CD14-positive monocyte (primary cell): ENCODE data around the gene PARP9. TPM values are rescaled to one million over a fixed set of nuclear protein-coding genes. Genes with fewer than 3 reads are reported as not detected.
A peak's percentile ranks its signal among the peaks of the same experiment; 100 is the strongest.

ENCODE experiments used
- DNase-seq, 3 donors: peaks; one replicate each; pipeline ENCODE4 v3.0.0-alpha.2; 2011 to 2022
- H2AFZ ChIP-seq: 2 replicates; pipeline ENCODE4 v1.6.0; 2012; ENCODE audit warnings: mild to moderate bottlenecking, low read depth, low read length, inconsistent platforms; ENCODE audit not compliant: insufficient read depth, poor library complexity, severe bottlenecking
- H3K27ac ChIP-seq, 2 donors: 1 replicate in 1 of 2; 2 replicates in 1 of 2; pipeline ENCODE4 v1.5.1; 2012 to 2013; ENCODE audit warnings: low read length in 2 of 2, control low read depth in 1 of 2, inconsistent platforms in 1 of 2, low read depth in 1 of 2, mild to moderate bottlenecking in 1 of 2
- H3K27me3 ChIP-seq, 2 donors: one replicate each; pipeline versions ENCODE4 v1.6.0 to v1.6.1; 2011 to 2013; ENCODE audit warnings: low read length in 2 of 2; ENCODE audit not compliant: control insufficient read depth in 2 of 2, insufficient read depth in 2 of 2
- H3K36me3 ChIP-seq, 2 donors: replicated peaks in 1 of 2; 1 replicate in 1 of 2; 2 replicates in 1 of 2; pipeline versions ENCODE4 v1.5.1 to v1.6.1; 2012 to 2013; ENCODE audit warnings: low read length in 2 of 2, control low read depth in 1 of 2, inconsistent platforms in 1 of 2, mild to moderate bottlenecking in 1 of 2; ENCODE audit not compliant: insufficient read depth in 2 of 2, control insufficient read depth in 1 of 2
- H3K4me1 ChIP-seq, 2 donors: 1 replicate in 1 of 2; 2 replicates in 1 of 2; pipeline versions ENCODE4 v1.5.1 to v1.6.1; 2012 to 2013; ENCODE audit warnings: low read length in 2 of 2, control low read depth in 1 of 2, inconsistent platforms in 1 of 2, mild to moderate bottlenecking in 1 of 2, moderate library complexity in 1 of 2; ENCODE audit not compliant: insufficient read depth in 2 of 2, control insufficient read depth in 1 of 2
- H3K4me2 ChIP-seq: replicated peaks from 2 replicates; pipeline ENCODE3; 2012; ENCODE audit warnings: low read length, moderate library complexity, mild to moderate bottlenecking; ENCODE audit not compliant: poor library complexity, severe bottlenecking; ENCODE audit errors: extremely low read depth
- H3K4me3 ChIP-seq, 3 experiments: fragments of 200-600 bp in 1 of 3; sonication (generic) in 1 of 3; replicated peaks in 1 of 3; 1 replicate in 2 of 3; 2 replicates in 1 of 3; pipeline ENCODE4 v1.5.1; 2011 to 2013; ENCODE audit warnings: low read length in 3 of 3, mild to moderate bottlenecking in 3 of 3, control low read depth in 2 of 3, low read depth in 2 of 3, inconsistent platforms in 1 of 3, moderate library complexity in 1 of 3
- H3K79me2 ChIP-seq: 2 replicates; pipeline ENCODE4 v1.6.0; 2012; ENCODE audit warnings: mild to moderate bottlenecking, control low read depth, inconsistent platforms, low read length, moderate library complexity; ENCODE audit not compliant: insufficient read depth
- H3K9ac ChIP-seq: 2 replicates; pipeline ENCODE4 v1.6.0; 2017; ENCODE audit warnings: low read length, mild to moderate bottlenecking; ENCODE audit not compliant: insufficient read depth, poor library complexity, severe bottlenecking
- H3K9me3 ChIP-seq, 2 donors: replicated peaks in 1 of 2; 1 replicate in 1 of 2; 2 replicates in 1 of 2; pipeline versions ENCODE4 v1.5.1 to v1.6.1; 2012 to 2013; ENCODE audit warnings: low read length in 2 of 2, control low read depth in 1 of 2; ENCODE audit not compliant: control insufficient read depth in 1 of 2, insufficient read depth in 1 of 2
- H4K20me1 ChIP-seq: 2 replicates; pipeline ENCODE4 v1.6.0; 2012; ENCODE audit warnings: mild to moderate bottlenecking, low read length, control low read depth, moderate library complexity; ENCODE audit not compliant: insufficient read depth
- H3K27ac Mint-ChIP-seq, 7 donors: one replicate each; pipeline ENCODE4 v1.8.0; 2020; ENCODE audit warnings: mild to moderate bottlenecking in 7 of 7, mixed read lengths in 7 of 7, moderate library complexity in 6 of 7, inconsistent platforms in 2 of 7
- H3K27me3 Mint-ChIP-seq, 3 donors: one replicate each; pipeline ENCODE4 v1.8.0; 2021 to 2022; ENCODE audit warnings: low read depth in 3 of 3, mild to moderate bottlenecking in 3 of 3, mixed read lengths in 3 of 3, moderate library complexity in 3 of 3, inconsistent platforms in 1 of 3
- H3K36me3 Mint-ChIP-seq, 2 donors: one replicate each; pipeline ENCODE4 v1.8.0; 2020; ENCODE audit warnings: mixed read lengths in 2 of 2, inconsistent platforms in 1 of 2, mild to moderate bottlenecking in 1 of 2
- H3K4me1 Mint-ChIP-seq: one replicate; pipeline ENCODE4 v1.8.0; 2020; ENCODE audit warnings: mild to moderate bottlenecking, mixed read lengths
- H3K4me3 Mint-ChIP-seq, 2 donors: one replicate each; pipeline ENCODE4 v1.8.0; 2020; ENCODE audit warnings: mild to moderate bottlenecking in 2 of 2, mixed read lengths in 2 of 2, moderate library complexity in 1 of 2
- H3K9me3 Mint-ChIP-seq, 7 donors: one replicate each; pipeline ENCODE4 v1.8.0; 2020 to 2022; ENCODE audit warnings: mixed read lengths in 7 of 7, mild to moderate bottlenecking in 6 of 7, moderate library complexity in 6 of 7, inconsistent platforms in 2 of 7
- WGBS: methylation state at CpG from one replicate; pipeline ENCODE4 v1.1.5; 2013; ENCODE audit warnings: missing lambda C conversion rate; ENCODE audit not compliant: insufficient coverage; 5-methylcytosine and 5-hydroxymethylcytosine counted together
- intact Hi-C, 2 donors: fragments of 100-400 bp; cut with micrococcal nuclease; formaldehyde crosslinking; loops; one replicate each; pipeline versions ENCODE4 v1.15.0 to v1.15.1; 2023
- polyA plus RNA-seq, 3 donors: library from polyadenylated mRNA; depleted of rRNA in 1 of 3; unstranded in 2 of 3; stranded (reverse) in 1 of 3; fragments of 300-500 nt in 2 of 3; fragments of >200 nt in 1 of 3; fragmentation: Illumina TruSeq in 2 of 3; gene quantifications; 1 replicate in 2 of 3; 2 replicates in 1 of 3; pipeline ENCODE4 v1.2.3, GENCODE V29; 2012 to 2021
- TF ChIP-seq, protein P1 (sequence below): fragments of 200-600 bp; IDR thresholded peaks from one replicate; pipeline ENCODE4 v1.8.0; 2022; ENCODE audit warnings: antibody characterized with exemption, mild to moderate bottlenecking

Gene PARP9
- polyA plus RNA-seq, 3 donors = 31.4 to 43.3 (median 34.4) TPM

DNA sequence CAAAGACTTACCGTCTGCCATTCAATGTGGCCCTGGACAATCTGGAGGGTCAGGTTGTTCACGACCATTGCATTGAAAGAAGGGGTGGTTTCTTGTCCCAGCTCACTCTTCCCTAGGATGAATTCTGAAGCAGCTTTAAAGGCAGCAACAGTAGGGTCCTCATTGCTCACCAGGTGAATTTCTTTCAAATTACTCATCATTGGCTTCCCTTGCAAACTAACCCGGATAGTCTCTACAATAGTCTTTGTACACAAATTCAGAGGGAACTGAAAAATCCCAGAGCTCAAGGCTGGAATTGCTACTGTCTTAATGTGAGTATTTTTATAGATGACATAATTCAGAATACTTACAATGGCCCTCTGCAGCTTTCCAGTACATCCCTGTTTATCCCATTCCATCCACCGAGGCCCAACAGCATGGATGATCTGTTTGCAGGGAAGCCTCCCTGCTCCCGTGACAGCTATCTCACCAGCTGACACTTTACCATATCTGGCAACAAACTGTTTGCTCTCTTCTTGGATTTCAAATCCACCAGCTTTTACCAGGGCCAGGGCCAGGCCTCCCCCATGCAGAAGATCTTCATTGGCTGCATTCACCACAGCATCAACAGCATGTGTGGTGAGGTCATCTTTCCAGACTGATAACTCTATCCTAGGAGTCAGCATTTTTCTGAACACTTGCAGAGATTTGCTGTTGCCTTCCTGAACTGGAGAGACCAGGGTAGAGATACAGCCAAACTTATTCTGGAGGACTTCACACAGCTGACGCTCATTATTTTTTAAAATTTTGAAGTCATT lies 8.6 kb downstream of the PARP9 start:
- Mint-ChIP-seq H3K9me3 (no peaks in the 10 kb centered on the region), H3K4me3 (no peak overlapping the region), H3K27me3 (no peaks in the 10 kb centered on the region), H3K27ac (peak overlapping the region in 1 of 7 donors; percentile 10), H3K36me3 (peaks cover 84 to 91% of the 10 kb centered on the region in 2 donors), H3K4me1 (peaks cover 10% of the 10 kb centered on the region)
- WGBS = 100% methylated on average over 3 of the region's 6 CpGs
- no peak overlapping the region for H3K9ac ChIP-seq
- H3K9me3 ChIP-seq = no peaks in the 10 kb centered on the region
- TF ChIP-seq, protein P1, sequence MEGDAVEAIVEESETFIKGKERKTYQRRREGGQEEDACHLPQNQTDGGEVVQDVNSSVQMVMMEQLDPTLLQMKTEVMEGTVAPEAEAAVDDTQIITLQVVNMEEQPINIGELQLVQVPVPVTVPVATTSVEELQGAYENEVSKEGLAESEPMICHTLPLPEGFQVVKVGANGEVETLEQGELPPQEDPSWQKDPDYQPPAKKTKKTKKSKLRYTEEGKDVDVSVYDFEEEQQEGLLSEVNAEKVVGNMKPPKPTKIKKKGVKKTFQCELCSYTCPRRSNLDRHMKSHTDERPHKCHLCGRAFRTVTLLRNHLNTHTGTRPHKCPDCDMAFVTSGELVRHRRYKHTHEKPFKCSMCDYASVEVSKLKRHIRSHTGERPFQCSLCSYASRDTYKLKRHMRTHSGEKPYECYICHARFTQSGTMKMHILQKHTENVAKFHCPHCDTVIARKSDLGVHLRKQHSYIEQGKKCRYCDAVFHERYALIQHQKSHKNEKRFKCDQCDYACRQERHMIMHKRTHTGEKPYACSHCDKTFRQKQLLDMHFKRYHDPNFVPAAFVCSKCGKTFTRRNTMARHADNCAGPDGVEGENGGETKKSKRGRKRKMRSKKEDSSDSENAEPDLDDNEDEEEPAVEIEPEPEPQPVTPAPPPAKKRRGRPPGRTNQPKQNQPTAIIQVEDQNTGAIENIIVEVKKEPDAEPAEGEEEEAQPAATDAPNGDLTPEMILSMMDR = no peak
- H3K27ac ChIP-seq = no peak overlapping the region
- no peaks in the 10 kb centered on the region for H3K4me1 ChIP-seq
- intact Hi-C loops = no loop called here
- peaks cover 90 to 98% of the 10 kb centered on the region in 2 donors for H3K36me3 ChIP-seq
- H3K4me2 ChIP-seq = no peak overlapping the region
- no peak for DNase-seq
- H3K27me3 ChIP-seq = no peaks in the 10 kb centered on the region
- peaks cover 4% of the 10 kb centered on the region for H3K79me2 ChIP-seq
- H4K20me1 ChIP-seq = peaks cover 56% of the 10 kb centered on the region
- H2AFZ ChIP-seq = no peak overlapping the region
- no peak overlapping the region for H3K4me3 ChIP-seq

DNA sequence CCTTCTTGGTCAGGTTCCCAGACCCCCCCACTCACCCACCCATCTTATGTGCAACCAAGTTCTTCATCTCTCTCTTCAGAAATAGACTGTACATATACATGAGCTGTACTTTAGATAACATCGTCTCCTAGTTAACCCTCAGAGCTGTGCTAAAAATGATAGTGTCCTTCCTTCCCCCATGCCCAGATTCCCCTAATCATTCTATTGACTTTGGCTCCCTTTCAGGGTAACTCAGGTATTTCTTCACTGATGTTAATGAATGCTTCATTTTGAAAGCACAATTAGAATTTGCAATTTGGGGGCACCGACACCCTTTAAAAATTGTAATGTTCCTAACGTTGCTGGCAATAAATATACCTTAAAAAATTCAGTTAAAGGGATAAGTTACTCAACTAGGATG lies 10.9 kb downstream of the PARP9 start:
- peaks cover 6% of the 10 kb centered on the region for H3K4me1 Mint-ChIP-seq
- no peak overlapping the region for H3K27ac ChIP-seq
- no peaks in the 10 kb centered on the region for H3K4me1 ChIP-seq
- 100% methylated on average over 1 of the region's 3 CpGs for WGBS
- H2AFZ ChIP-seq = no peak overlapping the region
- no peaks in the 10 kb centered on the region for H3K9me3 ChIP-seq
- peak overlapping the region in 1 of 7 donors; percentile 4 for H3K27ac Mint-ChIP-seq
- peaks cover 42% of the 10 kb centered on the region for H4K20me1 ChIP-seq
- no peak for DNase-seq
- no peak overlapping the region for H3K4me3 ChIP-seq
- intact Hi-C loops = no loop called here
- H3K9ac ChIP-seq = no peak overlapping the region
- no peaks in the 10 kb centered on the region for H3K9me3 Mint-ChIP-seq
- H3K27me3 Mint-ChIP-seq = no peaks in the 10 kb centered on the region
- TF ChIP-seq, protein P1 = no peak
- peaks cover 97 to 100% of the 10 kb centered on the region in 2 donors for H3K36me3 ChIP-seq
- no peaks in the 10 kb centered on the region for H3K79me2 ChIP-seq
- peaks cover 89 to 95% of the 10 kb centered on the region in 2 donors for H3K36me3 Mint-ChIP-seq
- H3K27me3 ChIP-seq = no peaks in the 10 kb centered on the region
- H3K4me3 Mint-ChIP-seq = no peak overlapping the region
- H3K4me2 ChIP-seq = no peak overlapping the region
